ENCODE results near the gene SNX5.

The SNX5 gene

DNA sequence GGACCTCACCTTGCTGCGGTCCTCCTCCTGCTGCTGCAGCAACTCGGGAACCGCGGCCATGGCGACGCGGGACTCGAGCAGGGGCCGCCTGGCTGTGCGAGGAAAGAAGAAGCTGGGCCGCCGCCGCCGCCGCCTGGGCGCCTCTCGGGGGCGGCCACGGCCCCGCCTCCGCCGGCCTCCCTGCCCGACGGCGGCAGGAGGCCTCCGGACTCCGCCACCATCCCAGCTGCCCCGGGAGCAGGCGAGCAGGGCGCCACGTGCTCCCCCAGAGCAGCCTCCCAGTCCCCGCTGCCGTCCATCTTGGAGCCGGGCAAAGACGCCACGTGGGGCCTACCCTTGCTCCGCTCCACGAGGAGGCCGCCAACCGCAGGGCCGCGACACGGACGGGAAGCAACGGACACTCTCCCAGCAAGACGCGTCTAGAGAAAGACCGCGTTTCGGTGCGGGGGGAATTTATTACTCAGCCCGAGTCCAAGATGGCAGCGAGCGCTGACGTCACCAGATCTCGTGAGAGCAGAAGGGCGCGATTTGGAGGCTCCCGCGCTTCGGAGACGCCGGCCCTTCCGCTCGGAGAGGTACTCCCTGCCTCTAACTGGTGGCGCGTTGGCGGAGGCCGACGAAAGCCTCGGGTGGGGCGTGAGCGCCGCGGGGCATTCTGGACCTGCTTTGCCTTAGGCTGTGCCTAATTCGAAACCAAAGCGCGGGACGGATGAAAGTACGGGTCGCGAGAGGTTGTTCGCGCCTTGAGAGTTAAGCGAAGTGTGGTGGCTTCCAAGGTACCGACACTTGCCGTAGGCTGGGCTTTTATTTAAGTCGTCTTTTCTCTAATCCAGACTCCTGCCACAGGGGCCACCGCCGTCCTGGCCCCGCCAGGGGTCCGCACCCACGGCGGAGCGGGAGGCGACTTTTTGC lies at the start of gene SNX5, which contains the start of gene MGME1:
TSS of gene SNX5 (minus strand) at position 429 of the 912 bp plus-strand sequence. CDS start at position 60, 369 bp downstream.
TSS of gene MGME1 (plus strand) at position 653 of the 912 bp plus-strand sequence. CDS start 842 bp downstream, outside the sequence.
- H3K9me3 Mint-ChIP-seq (ENCODE audit: low read depth): no peaks in the 10 kb centered on the region
- peak within 1 kb of the TSS; percentile 96 for H3K4me3 Mint-ChIP-seq
- peaks cover 29% of the 10 kb centered on the region for H3K36me3 Mint-ChIP-seq
- peak within 1 kb of the TSS; percentile 97 for H3K27ac Mint-ChIP-seq
- H3K4me1 Mint-ChIP-seq (ENCODE audit: low read depth): peaks cover 63% of the 10 kb centered on the region
- no peaks in the 10 kb centered on the region for H3K27me3 Mint-ChIP-seq

DNA sequence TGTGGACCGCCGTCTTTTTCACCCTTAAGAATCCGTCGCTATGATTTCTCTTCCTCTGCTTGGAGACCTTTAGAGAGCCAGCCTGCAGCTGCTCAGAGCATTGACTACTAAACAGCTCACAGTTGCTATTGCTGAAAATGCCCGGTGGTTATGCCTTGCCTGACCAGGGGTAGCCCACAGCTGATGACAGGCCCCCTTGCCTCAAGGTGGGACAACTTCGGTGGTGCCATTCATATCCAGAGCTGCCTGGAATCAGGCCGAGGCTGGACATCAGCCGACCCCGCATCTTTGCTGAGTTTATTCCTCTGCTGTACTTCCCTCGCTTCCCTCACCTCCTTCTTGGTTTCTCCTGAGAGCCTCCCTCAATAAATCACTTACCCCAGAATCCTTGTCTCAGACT lies 49.5 kb upstream of the SNX5 start:
- H3K27me3 Mint-ChIP-seq: peaks cover 2% of the 10 kb centered on the region
- H3K9me3 Mint-ChIP-seq (ENCODE audit: low read depth): no peaks in the 10 kb centered on the region
- H3K4me1 Mint-ChIP-seq (ENCODE audit: low read depth): no peaks in the 10 kb centered on the region
- H3K27ac Mint-ChIP-seq: no peak overlapping the region
- no peaks in the 10 kb centered on the region for H3K36me3 Mint-ChIP-seq
- H3K4me3 Mint-ChIP-seq: no peak overlapping the region

DNA sequence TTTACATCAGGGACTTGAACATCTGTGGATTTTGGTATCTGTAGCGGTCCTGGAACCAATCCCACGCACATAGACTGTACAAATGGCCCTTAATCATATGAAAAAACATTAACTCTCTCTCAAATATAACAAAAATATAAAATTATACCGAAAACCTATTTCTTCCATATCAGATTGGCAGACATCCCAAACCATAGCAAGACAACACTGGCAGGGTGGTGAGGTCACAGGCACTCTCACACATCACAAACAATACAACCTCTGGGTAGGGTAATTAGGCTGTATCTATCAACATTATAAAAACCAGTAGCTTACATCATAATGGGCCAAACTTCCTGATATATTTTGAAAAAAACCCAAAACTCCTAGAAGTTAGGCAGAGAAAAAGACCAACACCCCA lies 48.2 kb upstream of the SNX5 start:
- H3K4me1 Mint-ChIP-seq (ENCODE audit: low read depth): no peaks in the 10 kb centered on the region
- H3K4me3 Mint-ChIP-seq: no peak overlapping the region
- H3K9me3 Mint-ChIP-seq (ENCODE audit: low read depth): no peaks in the 10 kb centered on the region
- H3K36me3 Mint-ChIP-seq: no peaks in the 10 kb centered on the region
- H3K27me3 Mint-ChIP-seq: peaks cover 2% of the 10 kb centered on the region
- H3K27ac Mint-ChIP-seq: no peak overlapping the region

DNA sequence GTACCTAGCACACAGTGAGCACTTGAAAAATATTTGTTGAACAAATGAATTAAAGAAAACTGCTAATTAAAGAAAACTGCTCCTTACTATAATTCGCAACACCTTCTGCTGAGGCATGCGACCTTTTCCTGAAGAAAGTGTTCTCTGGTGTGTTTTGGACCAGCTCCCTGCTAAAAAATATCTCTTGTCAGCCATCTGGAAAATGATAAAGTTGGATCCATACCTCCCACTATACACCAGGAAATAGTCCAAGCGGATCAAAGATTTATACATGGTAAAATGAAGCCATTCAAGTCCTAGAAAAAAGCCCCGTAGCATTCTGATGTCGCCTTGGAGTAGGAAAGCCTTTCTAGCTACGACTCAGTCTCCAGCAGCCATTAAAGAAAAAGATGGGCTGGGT lies 45.8 kb upstream of the SNX5 start:
- no peaks in the 10 kb centered on the region for H3K9me3 Mint-ChIP-seq (ENCODE audit: low read depth)
- H3K27ac Mint-ChIP-seq: no peak overlapping the region
- no peaks in the 10 kb centered on the region for H3K27me3 Mint-ChIP-seq
- H3K4me3 Mint-ChIP-seq: no peak overlapping the region
- no peaks in the 10 kb centered on the region for H3K4me1 Mint-ChIP-seq (ENCODE audit: low read depth)
- no peaks in the 10 kb centered on the region for H3K36me3 Mint-ChIP-seq

DNA sequence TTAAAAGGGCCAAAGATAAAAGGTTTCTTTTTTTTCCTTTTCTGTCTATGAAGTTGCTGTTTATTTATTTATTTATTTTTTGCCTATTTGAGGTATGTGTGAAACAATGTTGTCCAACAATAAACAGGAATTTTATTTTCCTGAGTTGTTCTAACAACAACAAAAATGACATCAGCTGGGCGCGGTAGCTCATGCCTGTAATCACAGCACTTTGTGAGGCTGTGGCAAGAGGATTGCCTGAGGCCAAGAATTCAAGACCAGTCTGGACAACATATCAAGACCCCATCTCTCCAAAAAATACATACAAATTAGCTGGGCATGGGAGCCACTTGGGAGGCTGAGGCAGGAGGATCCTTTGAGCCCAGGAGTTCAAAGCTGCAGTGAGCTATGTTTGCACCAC lies 44.3 kb upstream of the SNX5 start:
- Mint-ChIP-seq H3K36me3 (no peaks in the 10 kb centered on the region), H3K9me3 (ENCODE audit: low read depth) (no peaks in the 10 kb centered on the region)

DNA sequence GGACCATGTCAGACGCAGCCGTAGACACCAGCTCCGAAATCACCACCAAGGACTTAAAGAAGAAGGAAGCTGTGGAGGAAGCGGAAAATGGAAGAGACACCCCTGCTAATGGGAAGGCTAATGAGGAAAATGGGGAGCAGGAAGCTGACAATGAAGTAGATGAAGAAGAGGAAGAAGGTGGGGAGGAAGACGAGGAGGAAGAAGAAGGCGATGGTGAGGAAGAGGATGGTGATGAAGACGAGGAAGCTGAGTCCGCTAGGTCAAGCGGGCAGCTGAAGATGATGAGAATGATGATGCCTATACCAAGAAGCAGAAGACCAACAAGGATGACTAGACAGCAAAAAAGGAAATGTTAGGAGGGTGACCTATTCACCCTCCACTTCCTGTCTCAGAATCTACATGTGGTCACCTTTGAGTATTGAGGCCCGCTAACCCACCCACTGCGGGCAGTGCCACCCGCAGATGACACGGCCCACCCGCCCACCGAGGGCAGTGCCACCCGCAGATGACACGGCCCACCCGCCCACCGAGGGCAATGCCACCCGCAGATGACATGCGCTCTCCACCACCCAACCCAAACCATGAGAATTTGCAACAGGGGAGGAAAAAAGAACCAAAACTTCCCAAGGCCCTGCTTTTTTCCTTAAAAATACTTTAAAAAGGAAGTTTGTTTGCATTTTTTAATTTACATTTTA lies 43.5 kb upstream of the SNX5 start:
- no peaks in the 10 kb centered on the region for H3K36me3 Mint-ChIP-seq
- no peak overlapping the region for H3K27ac Mint-ChIP-seq
- no peaks in the 10 kb centered on the region for H3K4me1 Mint-ChIP-seq (ENCODE audit: low read depth)
- H3K27me3 Mint-ChIP-seq: no peaks in the 10 kb centered on the region
- H3K9me3 Mint-ChIP-seq (ENCODE audit: low read depth): no peaks in the 10 kb centered on the region
- no peak overlapping the region for H3K4me3 Mint-ChIP-seq

More for the DNA sequence above, 44.3 kb upstream of the SNX5 start:
- Mint-ChIP-seq H3K4me1 (ENCODE audit: low read depth) (no peaks in the 10 kb centered on the region), H3K4me3 (no peak overlapping the region), H3K27ac (no peak overlapping the region), H3K27me3 (no peaks in the 10 kb centered on the region)

DNA sequence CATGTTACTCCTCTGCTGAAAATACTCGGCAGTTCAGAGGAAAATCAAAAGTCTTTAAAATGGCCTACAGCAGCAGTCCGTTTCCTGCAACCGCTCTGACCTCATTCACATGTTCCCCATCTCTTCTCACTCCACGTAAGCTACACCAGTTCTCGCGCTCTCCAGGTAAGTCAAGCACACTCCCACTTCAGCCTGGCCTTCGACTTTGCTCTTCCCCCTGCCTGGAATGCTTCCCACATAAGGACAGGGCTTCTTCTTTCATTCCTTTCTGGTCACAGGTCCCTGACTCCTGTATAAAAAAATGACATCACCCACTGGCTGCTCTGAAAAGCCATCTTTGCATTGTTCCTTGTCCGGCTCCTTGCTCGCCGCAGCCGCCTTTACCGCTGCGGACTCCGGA lies 42.9 kb upstream of the SNX5 start:
- no peaks in the 10 kb centered on the region for H3K9me3 Mint-ChIP-seq (ENCODE audit: low read depth)
- no peak overlapping the region for H3K27ac Mint-ChIP-seq
- no peak overlapping the region for H3K4me3 Mint-ChIP-seq
- H3K4me1 Mint-ChIP-seq (ENCODE audit: low read depth): no peaks in the 10 kb centered on the region
- no peaks in the 10 kb centered on the region for H3K27me3 Mint-ChIP-seq
- H3K36me3 Mint-ChIP-seq: no peaks in the 10 kb centered on the region

DNA sequence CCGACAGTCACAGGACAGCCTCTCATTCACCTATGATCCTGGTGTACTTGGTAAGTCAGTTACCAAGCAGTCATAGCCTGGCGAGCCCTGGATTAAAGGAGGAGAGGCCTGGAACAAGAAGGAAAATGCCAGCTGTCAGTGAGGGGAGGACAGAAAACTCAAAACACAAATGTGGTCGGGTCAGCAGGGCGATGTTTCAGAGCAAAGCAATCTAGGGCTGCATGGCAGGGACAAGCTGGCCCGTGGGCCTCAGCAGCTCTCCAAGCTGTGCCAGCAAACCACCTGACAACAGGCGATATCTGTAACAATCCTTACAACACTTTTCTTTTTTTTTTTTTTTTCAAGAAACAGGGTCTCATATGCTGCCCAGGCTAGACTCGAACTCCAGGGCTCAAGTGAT lies 40.5 kb upstream of the SNX5 start:
- Mint-ChIP-seq H3K36me3 (no peaks in the 10 kb centered on the region), H3K4me1 (ENCODE audit: low read depth) (no peaks in the 10 kb centered on the region), H3K27me3 (no peaks in the 10 kb centered on the region), H3K4me3 (no peak overlapping the region), H3K9me3 (ENCODE audit: low read depth) (no peaks in the 10 kb centered on the region), H3K27ac (no peak overlapping the region)

DNA sequence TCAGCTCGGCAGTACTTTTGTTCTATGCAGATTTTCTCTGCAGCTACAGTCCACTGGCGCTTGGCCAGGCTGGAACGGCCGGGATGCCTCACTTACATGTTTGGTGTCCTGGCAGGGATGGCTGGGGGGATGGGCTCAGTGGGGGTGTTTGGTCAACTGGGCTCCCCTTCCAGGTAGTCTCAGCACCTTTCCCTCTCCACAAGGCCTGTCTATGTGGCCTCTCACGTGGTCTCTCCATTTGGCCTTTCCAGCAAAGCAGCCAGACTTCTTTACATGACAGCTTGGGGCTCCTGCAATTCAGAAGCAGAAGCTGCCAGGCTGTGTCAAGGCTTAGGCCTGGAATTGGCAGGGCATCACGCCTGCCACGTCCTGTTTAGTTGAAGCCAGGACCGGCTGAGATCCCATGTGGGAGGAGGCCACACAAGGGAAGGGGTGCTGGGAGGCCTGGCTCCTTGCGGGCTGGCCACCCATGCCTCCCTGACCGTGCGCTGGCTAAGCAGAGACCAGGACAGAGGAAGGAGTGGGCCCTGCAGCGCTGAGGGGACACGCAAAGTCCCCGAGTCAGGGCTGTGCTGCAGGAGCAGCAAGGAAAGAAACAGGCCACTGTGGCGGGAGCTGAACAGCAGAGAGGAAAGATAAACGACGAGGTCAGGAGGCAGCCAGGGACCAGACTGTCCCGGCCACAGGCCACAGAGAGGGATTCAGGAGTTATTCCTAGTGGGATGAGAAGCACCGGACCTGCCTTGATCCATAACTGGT lies 39.1 kb upstream of the SNX5 start:
- H3K4me3 Mint-ChIP-seq: no peak overlapping the region
- H3K27me3 Mint-ChIP-seq: no peaks in the 10 kb centered on the region
- H3K4me1 Mint-ChIP-seq (ENCODE audit: low read depth): no peaks in the 10 kb centered on the region
- no peak overlapping the region for H3K27ac Mint-ChIP-seq
- H3K9me3 Mint-ChIP-seq (ENCODE audit: low read depth): no peaks in the 10 kb centered on the region
- H3K36me3 Mint-ChIP-seq: no peaks in the 10 kb centered on the region

DNA sequence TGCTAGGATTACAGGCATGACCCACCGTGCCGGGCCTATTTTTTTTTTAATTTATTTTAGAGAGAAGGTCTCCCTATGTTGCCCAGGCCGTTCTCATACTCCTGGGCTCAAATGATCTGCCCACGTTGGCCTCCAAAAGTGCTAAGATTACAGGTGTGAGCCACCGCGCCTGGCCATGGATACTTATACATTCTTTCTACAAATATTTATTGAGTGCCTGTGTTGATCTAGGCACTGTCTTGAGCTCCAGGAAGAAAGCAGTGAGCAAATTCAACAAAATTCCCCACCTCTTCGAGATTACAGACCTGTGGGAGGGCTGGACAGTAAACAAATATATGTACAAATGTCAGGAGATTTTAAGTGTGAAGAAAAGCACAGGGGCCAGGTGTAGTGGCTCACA lies 38.1 kb upstream of the SNX5 start:
- Mint-ChIP-seq H3K27me3 (no peaks in the 10 kb centered on the region), H3K27ac (no peak overlapping the region), H3K9me3 (ENCODE audit: low read depth) (no peaks in the 10 kb centered on the region), H3K36me3 (no peaks in the 10 kb centered on the region), H3K4me3 (no peak overlapping the region), H3K4me1 (ENCODE audit: low read depth) (no peaks in the 10 kb centered on the region)

DNA sequence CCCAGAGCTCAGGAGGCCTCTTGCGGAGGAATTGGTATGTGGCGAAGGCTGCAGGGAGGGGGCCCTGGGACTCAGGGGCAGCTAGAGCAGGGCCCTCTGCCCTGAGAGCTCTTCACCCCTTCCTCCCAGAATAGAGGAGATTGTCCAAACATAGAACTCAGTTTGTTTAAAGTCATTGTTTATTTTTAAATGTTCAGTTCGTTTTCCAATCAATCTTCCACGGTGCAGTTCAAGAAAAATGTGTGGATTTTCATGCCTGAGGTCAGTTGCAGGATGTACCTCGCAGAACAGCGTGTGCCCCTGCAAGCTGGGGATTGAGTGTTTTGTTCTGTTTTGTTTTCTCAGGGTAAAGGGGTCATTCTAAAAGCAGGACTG lies 37.4 kb upstream of the SNX5 start:
- Mint-ChIP-seq H3K27ac (no peak overlapping the region), H3K27me3 (no peaks in the 10 kb centered on the region), H3K4me3 (no peak overlapping the region), H3K36me3 (no peaks in the 10 kb centered on the region), H3K4me1 (ENCODE audit: low read depth) (no peaks in the 10 kb centered on the region), H3K9me3 (ENCODE audit: low read depth) (no peaks in the 10 kb centered on the region)

DNA sequence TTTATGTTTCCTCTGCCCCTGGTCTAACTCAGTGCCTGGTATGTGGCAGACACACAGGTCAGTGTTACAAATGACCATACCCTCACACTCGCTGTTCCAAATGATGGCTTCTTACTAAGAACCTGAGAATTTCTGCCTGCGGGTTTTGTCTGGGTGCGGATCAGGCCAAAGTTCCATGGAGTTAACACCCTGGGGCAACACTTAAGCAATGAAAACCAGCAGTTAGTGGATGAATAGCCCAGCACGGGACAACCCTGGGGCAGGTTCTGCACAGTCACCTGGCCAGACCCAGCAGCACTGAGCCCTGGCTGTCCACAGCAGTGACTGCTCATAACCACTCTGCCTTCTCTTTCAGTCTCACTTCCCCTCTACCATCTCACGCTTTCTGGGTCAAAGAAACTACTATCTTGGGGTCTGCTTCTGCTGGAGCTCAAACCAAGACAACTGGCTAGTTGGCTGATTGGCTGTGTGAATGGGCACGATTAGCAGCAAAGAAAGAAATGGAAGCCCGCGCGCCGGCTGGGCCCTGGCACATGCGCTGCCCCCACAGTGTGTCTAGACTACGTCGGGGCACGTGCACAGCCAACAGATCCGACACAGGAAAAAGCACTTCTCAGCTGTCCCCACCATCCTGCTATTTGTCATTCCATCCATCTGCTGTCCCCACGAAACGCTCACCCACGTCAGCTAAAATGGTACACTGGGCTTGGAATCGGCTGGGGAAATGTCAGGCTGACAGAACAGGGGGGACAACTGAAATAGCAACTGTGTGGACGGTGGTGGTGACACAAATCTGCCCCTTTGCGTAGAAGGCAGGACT lies 36.8 kb upstream of the SNX5 start:
- H3K27ac Mint-ChIP-seq: no peak overlapping the region
- H3K4me3 Mint-ChIP-seq: no peak overlapping the region
- no peaks in the 10 kb centered on the region for H3K27me3 Mint-ChIP-seq
- H3K9me3 Mint-ChIP-seq (ENCODE audit: low read depth): no peaks in the 10 kb centered on the region
- no peaks in the 10 kb centered on the region for H3K36me3 Mint-ChIP-seq
- H3K4me1 Mint-ChIP-seq (ENCODE audit: low read depth): no peaks in the 10 kb centered on the region

DNA sequence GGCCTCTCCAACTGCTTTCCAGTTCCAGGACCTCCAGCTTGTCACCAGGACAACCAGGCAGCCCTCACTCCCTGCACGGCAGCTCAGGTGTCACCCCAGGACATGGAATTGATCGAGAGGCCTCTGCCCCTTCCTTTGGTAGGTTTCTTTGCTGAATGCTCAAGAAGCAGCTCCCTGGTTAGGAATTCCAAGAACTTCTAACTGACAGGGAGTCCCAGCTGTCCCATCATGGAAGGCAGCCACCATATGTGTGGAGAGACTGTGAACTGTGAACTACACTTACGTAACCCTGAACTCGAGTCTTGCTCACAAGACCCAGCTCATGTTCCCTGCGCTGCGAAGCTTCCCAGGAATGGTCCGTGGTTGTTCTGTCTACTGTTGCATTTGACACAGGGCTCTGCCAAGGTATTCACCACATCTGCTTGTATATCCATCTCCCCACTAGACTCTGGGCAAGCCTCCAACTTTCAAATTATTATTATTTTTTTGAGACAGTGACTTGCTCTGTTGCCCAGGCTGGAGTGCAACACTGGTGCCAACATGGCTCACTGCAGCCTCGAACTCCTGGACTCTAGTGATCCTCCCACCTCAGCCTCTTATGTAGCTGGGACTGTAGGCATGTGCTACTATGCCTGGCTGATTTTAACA lies 35.9 kb upstream of the SNX5 start:
- no peak overlapping the region for H3K4me3 Mint-ChIP-seq
- no peaks in the 10 kb centered on the region for H3K27me3 Mint-ChIP-seq
- H3K36me3 Mint-ChIP-seq: no peaks in the 10 kb centered on the region
- H3K4me1 Mint-ChIP-seq (ENCODE audit: low read depth): no peaks in the 10 kb centered on the region
- H3K9me3 Mint-ChIP-seq (ENCODE audit: low read depth): no peaks in the 10 kb centered on the region
- no peak overlapping the region for H3K27ac Mint-ChIP-seq

DNA sequence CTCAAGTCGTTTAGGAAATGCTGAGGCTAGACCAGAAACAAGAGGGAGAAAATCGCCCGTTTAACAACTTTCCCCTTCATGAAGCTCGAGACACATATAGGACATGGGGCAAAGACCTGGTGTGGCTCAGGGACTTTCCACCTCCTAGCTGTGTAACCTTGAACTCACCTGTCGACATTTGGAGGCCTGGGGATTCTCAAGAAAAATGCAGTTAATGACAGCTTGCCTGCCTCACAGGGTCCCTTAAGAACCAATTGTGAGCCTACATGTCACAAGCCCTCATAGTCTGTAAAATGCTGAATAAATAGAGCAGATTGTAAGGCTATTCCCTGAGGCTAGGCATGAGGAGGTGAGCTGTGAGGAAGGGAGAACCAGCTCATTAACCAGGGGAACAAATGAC lies 35.3 kb upstream of the SNX5 start:
- no peaks in the 10 kb centered on the region for H3K9me3 Mint-ChIP-seq (ENCODE audit: low read depth)
- no peak overlapping the region for H3K27ac Mint-ChIP-seq
- H3K27me3 Mint-ChIP-seq: peaks cover 3% of the 10 kb centered on the region
- H3K4me1 Mint-ChIP-seq (ENCODE audit: low read depth): no peaks in the 10 kb centered on the region
- no peak overlapping the region for H3K4me3 Mint-ChIP-seq
- no peaks in the 10 kb centered on the region for H3K36me3 Mint-ChIP-seq

Data from activated naive CD8-positive, alpha-beta T cell (primary cell).